NB4 (cell line): ENCODE results near the gene SRSF12.

Source experiments
- CTCF ChIP-seq: IDR thresholded peaks from one replicate; pipeline ENCODE4 v1.5.1; 2012; ENCODE audit warnings: low read depth, low read length
- MAX ChIP-seq: IDR thresholded peaks from 2 replicates; pipeline ENCODE4 v1.6.1; 2011; ENCODE audit warnings: low read depth, low read length
- MYC ChIP-seq: IDR thresholded peaks from 2 replicates; pipeline ENCODE4 v1.6.1; 2011; ENCODE audit warnings: low read depth, low read length
- POLR2A ChIP-seq: IDR thresholded peaks from 2 replicates; pipeline ENCODE4 v1.6.1; 2011; ENCODE audit warnings: mild to moderate bottlenecking; ENCODE audit not compliant: insufficient read length; ENCODE audit errors: extremely low read depth

- TF ChIP-seq CTCF = no peak
- TF ChIP-seq POLR2A = peak; percentile 89
- peak; percentile 90 for TF ChIP-seq MYC
- peak; percentile 24; the same call in 1 of the 2 replicates for TF ChIP-seq MAX
These were observed 28.3 kb upstream of the SRSF12 start, which contains the start of gene PM20D2 for GRCh38 chr6:89145956-89146717.
